ENCODE results near the gene ETFRF1.
A peak's percentile ranks its signal among the peaks of the same experiment; 100 is the strongest.

The ETFRF1 gene, protein sequence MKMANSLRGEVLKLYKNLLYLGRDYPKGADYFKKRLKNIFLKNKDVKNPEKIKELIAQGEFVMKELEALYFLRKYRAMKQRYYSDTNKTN

DNA sequence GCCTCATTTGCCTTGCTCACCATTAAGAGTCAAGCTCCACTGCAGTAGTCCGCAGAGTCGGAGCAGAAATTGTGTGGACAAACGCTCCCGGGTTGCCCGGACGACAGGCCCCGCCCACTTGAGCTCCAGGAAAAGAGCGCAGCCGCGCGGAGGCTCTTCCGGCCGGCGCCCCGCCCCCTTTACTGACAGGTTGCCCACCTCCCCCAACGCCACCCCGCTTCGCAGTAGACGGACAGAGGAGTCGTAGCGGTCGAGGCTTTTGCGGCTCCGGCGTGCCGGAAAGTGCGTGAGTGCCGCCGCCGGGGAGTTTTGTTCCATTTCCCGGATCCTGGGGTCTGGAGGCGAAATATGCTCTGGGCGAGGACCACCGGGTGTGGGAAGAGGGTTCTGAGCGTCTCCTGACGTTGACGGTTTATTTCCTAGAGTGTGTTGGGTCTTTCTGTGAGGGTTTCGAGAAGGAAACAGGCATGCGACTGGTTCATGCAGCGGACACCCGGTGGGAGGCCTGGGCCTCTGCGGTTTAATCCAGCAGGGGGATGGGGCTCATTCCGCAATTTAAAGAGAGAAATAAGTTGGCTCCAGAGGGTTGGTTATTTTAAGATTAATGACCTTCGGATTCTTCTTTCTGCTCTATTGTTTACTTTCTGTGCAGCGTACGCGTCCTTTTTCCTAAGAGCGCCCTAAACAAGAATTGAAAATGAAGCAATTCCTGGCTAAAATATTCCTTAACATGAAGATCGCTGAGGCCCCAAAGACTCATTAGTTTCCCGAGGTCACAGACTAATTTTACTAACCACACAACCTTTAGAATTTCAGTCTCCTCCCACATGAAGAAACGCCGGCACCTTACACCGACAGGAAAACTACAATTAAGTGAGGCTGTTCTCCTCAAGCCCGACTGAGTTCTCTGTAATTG is at the start of gene ETFRF1, which contains the start of gene DNAI7:
TSS of gene ETFRF1 (plus strand) at position 182 of the 916 bp plus-strand sequence. CDS start 8,720 bp downstream, outside the sequence.
TSS of gene DNAI7 (minus strand) at position 105 of the 916 bp plus-strand sequence. CDS start at position 23, 82 bp downstream.
- DNase-seq, result peak; percentile 95

DNA sequence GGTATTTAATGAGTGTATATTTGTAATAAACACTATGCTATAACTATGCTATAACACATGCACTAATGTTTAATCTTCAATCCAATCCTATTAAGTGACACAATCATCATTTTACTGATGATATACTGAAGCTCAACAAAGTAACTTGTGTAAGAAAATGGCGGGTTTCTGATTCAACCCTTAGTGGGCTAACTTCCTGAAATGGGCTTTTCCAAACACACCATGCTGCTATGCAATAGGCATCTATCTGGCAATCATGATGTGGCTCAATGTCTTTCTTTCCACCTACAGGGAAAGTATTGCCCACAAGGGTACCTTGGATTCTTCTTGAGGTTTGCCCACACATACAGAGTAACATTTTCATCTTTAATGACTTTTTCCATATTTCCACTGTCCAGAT is 48.4 kb upstream of the ETFRF1 start:
- DNase-seq, result no peak

DNA sequence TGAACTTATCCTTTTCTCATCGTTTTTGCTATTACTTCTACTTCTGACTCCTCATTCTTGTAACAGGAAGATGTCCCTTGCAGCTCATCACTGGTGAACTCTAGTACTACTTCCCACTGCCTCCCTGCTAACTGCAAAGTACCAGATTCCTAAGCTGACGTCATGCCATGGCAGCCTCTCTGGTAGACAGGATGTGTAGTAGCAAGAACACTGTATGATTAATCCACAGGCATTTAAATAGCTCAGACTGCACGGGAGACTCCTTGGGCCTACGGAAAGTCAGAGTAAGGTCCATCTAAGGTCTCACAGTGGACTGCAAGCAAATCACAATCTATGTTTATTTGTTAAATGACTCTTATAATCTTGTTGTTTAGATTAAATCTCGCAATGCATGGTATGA is 43.6 kb upstream of the ETFRF1 start:
- no peak for DNase-seq

- DNase-seq, result no peak
These were observed 43.0 kb upstream of the ETFRF1 start for GRCh38 chr12:25152055-25152454.

- peak; percentile 68 for DNase-seq
These were observed 39.9 kb upstream of the ETFRF1 start for GRCh38 chr12:25155022-25155576.

GRCh38 chr12:25156061-25156460 is 39.0 kb upstream of the ETFRF1 start:
- no peak for DNase-seq

- no peak for DNase-seq
These were observed 32.2 kb upstream of the ETFRF1 start for GRCh38 chr12:25162866-25163265.

- no peak for DNase-seq
These were observed 12.3 kb upstream of the ETFRF1 start for GRCh38 chr12:25182765-25183164.

GRCh38 chr12:25184132-25184531 is 10.9 kb upstream of the ETFRF1 start:
- DNase-seq, result no peak

DNA sequence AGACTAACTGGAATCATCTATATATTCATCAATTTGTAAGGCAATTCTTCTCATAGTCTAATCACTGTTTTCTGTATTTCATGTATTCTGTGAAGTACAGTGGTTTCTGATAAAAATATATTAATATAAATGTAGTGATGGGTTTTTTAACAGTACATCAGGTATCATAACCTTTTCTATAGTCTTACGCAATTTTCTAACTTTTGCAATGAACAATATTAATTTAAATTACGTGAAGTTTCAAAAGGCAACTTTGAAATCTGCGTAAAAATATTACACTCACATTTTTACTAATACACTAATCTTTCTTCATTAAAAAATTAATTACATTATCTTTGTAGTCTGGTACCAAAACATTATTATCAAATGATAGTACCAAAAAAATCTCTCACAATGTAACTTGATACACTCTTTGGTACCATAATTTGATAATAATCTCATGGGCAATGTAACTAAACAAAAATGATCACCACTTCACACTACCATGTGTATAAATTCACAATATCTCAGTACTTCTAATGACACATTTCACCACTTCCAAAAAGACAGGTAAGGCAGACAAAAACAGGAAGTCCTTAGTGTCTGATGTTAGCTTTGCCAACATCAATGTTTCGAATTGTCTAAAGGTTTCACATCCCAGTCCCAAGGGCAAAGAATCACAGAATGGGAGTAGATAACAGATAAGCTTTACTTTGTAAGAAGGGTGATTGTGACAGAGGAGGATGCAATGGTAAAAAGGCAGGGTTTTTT is 8.8 kb upstream of the ETFRF1 start:
- peak; percentile 61 for DNase-seq

DNA sequence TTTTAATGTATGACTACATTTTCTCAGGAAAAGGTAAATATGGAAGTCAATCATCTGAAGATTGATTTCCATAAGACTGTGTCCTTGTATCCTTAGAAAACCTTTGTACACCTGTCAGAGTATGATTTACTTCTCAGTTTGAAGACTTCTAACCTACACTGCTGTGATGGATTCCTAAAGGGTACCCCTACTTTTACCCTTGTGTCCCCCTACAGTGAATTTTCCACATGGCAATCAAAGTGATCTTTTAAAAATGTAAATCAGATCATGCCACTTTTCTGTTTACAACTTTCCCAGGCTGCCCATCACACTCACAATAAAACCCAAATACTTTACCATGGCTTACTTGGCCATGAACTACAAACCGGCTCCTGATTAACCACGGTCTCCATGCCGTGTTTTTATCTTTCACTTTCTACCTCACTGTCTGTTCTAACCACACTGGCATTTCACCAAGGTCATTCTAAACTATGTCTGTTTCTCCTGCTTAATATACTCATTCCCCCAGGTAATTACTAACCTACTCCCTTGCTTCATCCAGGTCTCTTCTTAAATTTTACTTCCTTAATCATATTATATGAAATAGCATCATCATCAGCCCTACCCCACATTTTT is 8.1 kb upstream of the ETFRF1 start:
- DNase-seq, result peak; percentile 49

- DNase-seq, result peak; percentile 30
These were observed 7.3 kb upstream of the ETFRF1 start for GRCh38 chr12:25187781-25188180.

DNA sequence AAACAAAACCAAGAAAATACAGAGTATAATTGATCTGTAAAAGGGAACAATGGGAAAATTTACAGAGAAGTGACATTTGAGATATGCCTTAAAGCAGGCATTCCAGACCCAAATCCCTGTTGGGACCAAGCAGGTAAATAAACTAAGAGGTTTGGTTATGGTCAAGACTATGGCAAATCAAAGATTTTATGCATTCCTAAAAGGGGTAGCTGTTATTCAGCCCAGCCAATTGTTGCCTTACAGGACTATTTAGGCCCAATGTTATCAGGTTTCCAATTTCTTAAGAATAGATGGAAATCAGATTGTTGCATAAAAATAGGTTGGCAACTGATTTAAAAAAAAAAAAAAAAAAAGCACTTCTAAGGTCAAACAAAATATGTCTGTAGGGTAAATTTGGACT is 5.4 kb upstream of the ETFRF1 start:
- DNase-seq, result no peak

DNA sequence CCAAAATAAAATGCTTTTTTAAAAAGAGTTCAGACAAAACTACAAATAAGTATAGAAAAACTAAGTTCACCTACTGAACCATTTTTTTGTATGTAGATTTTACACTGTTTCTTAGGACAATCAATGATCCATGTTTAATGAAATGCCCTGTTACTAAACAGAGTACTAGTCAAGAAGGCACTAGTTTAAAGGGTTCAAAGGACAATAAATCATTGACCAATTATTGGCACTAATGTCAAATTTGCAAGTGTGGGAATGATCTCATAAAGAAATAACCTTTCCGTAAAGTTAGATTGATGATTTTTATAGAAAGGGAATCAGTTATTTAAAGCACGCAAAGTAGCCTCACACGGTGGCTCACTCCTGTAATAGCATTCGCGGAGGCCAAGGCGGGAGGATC is 4.2 kb upstream of the ETFRF1 start:
- no peak for DNase-seq

GRCh38 chr12:25194214-25194613 is 823 bp upstream of the ETFRF1 start:
- DNase-seq, result no peak

DNA sequence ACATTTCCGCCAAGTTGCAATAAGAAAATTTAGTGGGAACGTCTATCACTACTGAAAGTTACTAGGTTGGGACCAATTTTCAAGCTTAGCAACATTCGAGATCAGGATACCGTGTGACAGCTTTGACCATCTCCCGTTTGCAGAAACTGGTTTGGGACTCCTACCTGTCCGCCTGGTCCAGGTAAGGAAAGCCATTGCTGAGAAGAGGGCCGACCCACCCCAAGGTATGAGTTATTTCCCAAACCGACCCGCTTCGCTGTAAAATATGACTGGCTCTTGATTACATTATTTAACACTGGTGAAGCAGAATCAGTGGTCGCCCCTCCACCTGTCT is 348 bp upstream of the ETFRF1 start:
- DNase-seq, result no peak

- DNase-seq, result no peak
These were observed 2.6 kb downstream of the ETFRF1 start for GRCh38 chr12:25197608-25198007.

GRCh38 chr12:25200703-25201102 is 5.7 kb downstream of the ETFRF1 start:
- no peak for DNase-seq

- DNase-seq, result no peak
These were observed 7.1 kb downstream of the ETFRF1 start for GRCh38 chr12:25202137-25202536.

DNA sequence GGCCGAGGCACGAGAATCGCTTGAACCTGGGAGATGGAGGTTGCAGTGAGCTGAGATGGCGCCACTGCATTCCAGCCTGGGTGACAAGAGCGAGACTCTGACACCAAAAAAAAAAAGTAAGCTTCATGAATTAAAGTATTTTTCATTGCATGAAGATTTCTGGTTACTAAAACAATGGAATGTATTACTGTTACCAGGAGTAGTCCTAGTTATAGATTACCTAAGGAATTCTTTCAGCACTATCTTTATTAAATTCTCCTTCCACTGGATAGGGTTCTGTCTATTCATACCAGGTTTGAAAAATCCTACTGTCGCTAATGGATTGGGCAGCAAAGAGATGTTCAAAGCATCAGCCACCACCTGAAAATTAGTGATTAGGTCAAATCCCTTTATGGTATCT is 12.4 kb downstream of the ETFRF1 start:
- no peak for DNase-seq

DNA sequence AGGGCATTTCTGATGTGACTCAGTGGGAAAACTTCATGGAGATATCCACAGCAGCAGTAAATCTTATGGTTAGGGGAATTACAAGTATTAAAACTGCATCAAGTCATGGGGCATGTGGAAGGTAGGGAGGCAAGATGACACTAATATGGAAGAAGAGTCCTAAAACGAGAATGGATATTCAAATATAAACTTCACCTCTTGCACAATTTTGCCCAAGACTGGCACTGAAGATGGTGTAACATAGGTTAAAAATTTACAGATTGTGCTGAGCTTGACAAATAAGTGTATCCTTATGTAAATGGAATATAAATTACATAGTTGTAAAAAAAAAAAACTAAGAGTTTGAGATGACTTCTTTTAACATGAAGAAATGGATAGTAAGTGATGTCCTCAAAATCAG is 12.8 kb downstream of the ETFRF1 start:
- no peak for DNase-seq

- no peak for DNase-seq
These were observed 13.5 kb downstream of the ETFRF1 start for GRCh38 chr12:25208554-25208953.

DNA sequence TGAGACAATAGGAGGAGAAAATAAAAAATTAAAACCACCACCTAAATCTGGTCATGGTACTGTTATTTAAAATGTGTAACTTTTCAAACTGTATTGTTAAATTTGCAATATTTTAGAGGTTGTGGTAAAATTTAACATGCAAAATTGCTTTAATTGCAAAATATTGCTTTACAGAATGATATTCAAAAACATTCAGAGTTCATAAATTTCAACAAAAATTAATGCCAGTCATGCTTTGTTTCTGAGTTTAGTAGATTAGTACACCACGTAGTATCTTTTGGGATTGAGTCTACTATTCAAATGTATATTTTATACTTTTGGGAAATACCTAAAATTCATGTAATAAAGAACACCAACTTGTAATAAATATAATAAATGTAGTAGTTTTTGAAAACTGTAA is 18.3 kb downstream of the ETFRF1 start:
- no peak for DNase-seq

All from CD4-positive, alpha-beta T cell treated with Interleukin-4 for 4 hours (primary cell).